Measurements from ENCODE around the gene RCL1. TPM values are rescaled to one million over a fixed set of nuclear protein-coding genes. Genes with fewer than 3 reads are reported as not detected.

The RCL1 gene
- polyA plus RNA-seq, 2 of the 4 experiments (the other 2 are of a cell fraction), result 25.5 to 27.5 TPM

GRCh38 chr9:4762108-4762885 lies 30.4 kb upstream of the RCL1 start (continued):
- TF ChIP-seq, protein P1, sequence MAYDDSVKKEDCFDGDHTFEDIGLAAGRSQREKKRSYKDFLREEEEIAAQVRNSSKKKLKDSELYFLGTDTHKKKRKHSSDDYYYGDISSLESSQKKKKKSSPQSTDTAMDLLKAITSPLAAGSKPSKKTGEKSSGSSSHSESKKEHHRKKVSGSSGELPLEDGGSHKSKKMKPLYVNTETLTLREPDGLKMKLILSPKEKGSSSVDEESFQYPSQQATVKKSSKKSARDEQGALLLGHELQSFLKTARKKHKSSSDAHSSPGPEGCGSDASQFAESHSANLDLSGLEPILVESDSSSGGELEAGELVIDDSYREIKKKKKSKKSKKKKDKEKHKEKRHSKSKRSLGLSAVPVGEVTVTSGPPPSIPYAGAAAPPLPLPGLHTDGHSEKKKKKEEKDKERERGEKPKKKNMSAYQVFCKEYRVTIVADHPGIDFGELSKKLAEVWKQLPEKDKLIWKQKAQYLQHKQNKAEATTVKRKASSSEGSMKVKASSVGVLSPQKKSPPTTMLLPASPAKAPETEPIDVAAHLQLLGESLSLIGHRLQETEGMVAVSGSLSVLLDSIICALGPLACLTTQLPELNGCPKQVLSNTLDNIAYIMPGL (CRISPR knock-in tag; IDR thresholded peaks at IDR 0.05; ENCODE audit: borderline replicate concordance), result no peak
- TF ChIP-seq SREBF2 (IDR thresholded peaks at IDR 0.05), result no peak
- TF ChIP-seq CEBPB (IDR thresholded peaks at IDR 0.05), result no peak

DNA sequence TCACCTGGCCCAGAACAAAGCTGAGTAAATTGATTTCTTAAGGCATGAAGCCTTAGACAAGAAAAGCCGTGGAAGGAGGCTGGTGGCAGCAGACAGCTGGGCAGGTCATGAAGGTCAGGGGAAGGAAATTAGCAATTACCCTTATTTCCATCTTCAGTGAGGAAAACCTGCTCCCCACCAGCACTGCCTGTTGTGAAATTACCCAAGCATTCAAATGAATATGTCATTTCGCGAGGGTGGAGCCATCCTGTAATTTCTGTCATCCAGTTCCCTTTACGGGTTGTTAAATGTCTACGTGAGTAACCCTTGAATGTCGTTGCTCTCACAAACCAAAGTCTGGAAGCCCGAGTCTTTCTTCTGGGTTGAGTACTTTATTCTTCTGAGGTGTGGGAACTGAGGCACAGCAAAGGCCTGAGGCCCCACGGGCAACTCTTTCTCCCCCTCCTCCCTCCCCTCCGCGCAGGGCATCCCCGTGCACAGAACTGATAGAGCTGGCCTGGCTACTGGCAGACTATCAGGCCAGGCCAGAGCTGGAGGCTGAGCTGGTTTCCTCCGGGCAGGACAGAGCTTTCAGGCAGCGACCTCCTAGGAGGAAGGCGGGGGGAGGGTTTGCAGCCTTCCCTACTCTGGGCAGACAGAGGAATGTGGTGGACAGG lies 29.7 kb upstream of the RCL1 start:
- peak overlapping the region in 1 of 2 experiments; percentile 27; a peak in 3 of 6 replicates for H3K27ac ChIP-seq
- POLR2A ChIA-PET, result no interaction called here

DNA sequence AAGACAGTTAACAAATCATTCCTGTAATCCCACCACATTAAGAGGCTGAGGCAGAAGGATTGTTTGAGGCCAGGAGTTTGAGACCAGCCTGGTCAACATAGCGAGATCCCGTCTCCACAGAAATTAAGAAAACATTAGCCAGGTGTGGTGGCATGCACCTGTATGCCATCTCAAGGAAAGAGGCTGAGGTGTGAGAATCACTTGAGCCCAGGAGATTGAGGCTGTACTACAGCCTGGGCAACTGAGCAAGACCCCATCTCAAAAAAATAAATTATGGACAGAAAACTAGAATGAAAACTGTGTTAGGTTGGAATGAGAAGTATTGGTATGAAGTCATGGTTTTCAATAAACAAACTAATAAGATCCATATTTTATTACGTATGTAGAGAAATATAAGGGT lies 28.7 kb upstream of the RCL1 start:
- 56% methylated on average over 3 of the region's 3 CpGs for WGBS (ENCODE audit: missing lambda C conversion rate)
- DNase-seq (ENCODE audit: low read depth in 1 of 2, low spot score in 1 of 2), result no peak
- H3K27ac ChIP-seq, result no peak overlapping the region
- no peak for FAIRE-seq
- no peaks in the 10 kb centered on the region for H3K9me3 ChIP-seq
- no peak for ATAC-seq
- no peak overlapping the region for H3K4me2 ChIP-seq
- 0 out of 3 replicates have a peak, but pooled peaks cover 6% of the 10 kb centered on the region for H3K4me1 ChIP-seq
- CTCF ChIA-PET, result interaction anchor here (1.6 to 8.3 kb wide), 11 partner anchors 8 to 836 kb away, joined by 3 to 135 read pairs (median 14); partner anchors contain the start of genes AK3 and JAK2
- TF ChIP-seq SREBF2 (IDR thresholded peaks at IDR 0.05), result no peak
- TF ChIP-seq TP53 (CRISPR knock-in tag; IDR thresholded peaks at IDR 0.05), result no peak
- no peak for TF ChIP-seq RAD21 (conservative IDR thresholded peaks at IDR 0.05 in 1 of 2, IDR thresholded peaks at IDR 0.05 in 1 of 2)
- TF ChIP-seq CBX8 (IDR thresholded peaks at IDR 0.05), result no peak
- no peak for TF ChIP-seq MAZ (IDR thresholded peaks at IDR 0.05; ENCODE audit: borderline replicate concordance, low read depth, low read length)
- no peak for TF ChIP-seq JUN (IDR thresholded peaks at IDR 0.05)
- no peak for TF ChIP-seq FOSB (CRISPR knock-in tag; IDR thresholded peaks at IDR 0.05)
- TF ChIP-seq, protein P2, sequence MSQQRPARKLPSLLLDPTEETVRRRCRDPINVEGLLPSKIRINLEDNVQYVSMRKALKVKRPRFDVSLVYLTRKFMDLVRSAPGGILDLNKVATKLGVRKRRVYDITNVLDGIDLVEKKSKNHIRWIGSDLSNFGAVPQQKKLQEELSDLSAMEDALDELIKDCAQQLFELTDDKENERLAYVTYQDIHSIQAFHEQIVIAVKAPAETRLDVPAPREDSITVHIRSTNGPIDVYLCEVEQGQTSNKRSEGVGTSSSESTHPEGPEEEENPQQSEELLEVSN (IDR thresholded peaks at IDR 0.05; ENCODE audit: borderline replicate concordance, low read depth), result no peak
- POLR2A ChIA-PET, result no interaction called here
- H3K4me3 ChIP-seq, result no peak overlapping the region

More for the DNA sequence above, 29.7 kb upstream of the RCL1 start:
- Histone ChIP-seq H3K4me1 (0 out of 3 replicates have a peak, but pooled peaks cover 6% of the 10 kb centered on the region), H3K4me2 (peak overlapping the region; percentile 56), H3K4me3 (no peak overlapping the region), H3K9me3 (no peaks in the 10 kb centered on the region)
- CTCF ChIA-PET, result interaction anchor here (0.6 to 8.3 kb wide), 58 partner anchors 9 to 843 kb away, joined by 3 to 135 read pairs (median 5); partner anchors contain the start of genes AK3, JAK2 and RCL1
- peak in 1 of 2 experiments; percentile 32; a peak in 3 of 6 replicates for ATAC-seq
- TF ChIP-seq, protein P3, sequence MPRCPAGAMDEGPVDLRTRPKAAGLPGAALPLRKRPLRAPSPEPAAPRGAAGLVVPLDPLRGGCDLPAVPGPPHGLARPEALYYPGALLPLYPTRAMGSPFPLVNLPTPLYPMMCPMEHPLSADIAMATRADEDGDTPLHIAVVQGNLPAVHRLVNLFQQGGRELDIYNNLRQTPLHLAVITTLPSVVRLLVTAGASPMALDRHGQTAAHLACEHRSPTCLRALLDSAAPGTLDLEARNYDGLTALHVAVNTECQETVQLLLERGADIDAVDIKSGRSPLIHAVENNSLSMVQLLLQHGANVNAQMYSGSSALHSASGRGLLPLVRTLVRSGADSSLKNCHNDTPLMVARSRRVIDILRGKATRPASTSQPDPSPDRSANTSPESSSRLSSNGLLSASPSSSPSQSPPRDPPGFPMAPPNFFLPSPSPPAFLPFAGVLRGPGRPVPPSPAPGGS (IDR thresholded peaks at IDR 0.05), result no peak
- TF ChIP-seq FOXS1 (CRISPR knock-in tag; IDR thresholded peaks at IDR 0.05), result no peak
- no peak for TF ChIP-seq JUN (IDR thresholded peaks at IDR 0.05)
- no peak for TF ChIP-seq SMC3 (IDR thresholded peaks at IDR 0.05)
- TF ChIP-seq POLR2A (IDR thresholded peaks at IDR 0.05; ENCODE audit: low read length), result no peak
- no peak for DNase-seq (ENCODE audit: low read depth in 1 of 2, low spot score in 1 of 2)
- 78% methylated on average over 14 of the region's 14 CpGs for WGBS (ENCODE audit: missing lambda C conversion rate)
- no peak for FAIRE-seq

GRCh38 chr9:4768681-4769080 lies 24.1 kb upstream of the RCL1 start:
- Histone ChIP-seq H3K27ac (no peak overlapping the region), H3K4me3 (no peak overlapping the region), H3K4me1 (no peaks in the 10 kb centered on the region), H3K4me2 (no peak overlapping the region), H3K9me3 (no peaks in the 10 kb centered on the region)
- ATAC-seq (no peak), DNase-seq (ENCODE audit: low read depth in 1 of 2, low spot score in 1 of 2) (no peak), FAIRE-seq (no peak)
- ChIA-PET POLR2A (no interaction called here), CTCF (interaction anchor here (1.0 to 4.8 kb wide), 3 partner anchors 8 to 216 kb away, joined by 3 to 34 read pairs (median 4); partner anchors contain the start of gene JAK2)
- TF ChIP-seq, protein P3 (IDR thresholded peaks at IDR 0.05), result no peak
- no peak for TF ChIP-seq HEYL (CRISPR knock-in tag; IDR thresholded peaks at IDR 0.05)
- no peak for TF ChIP-seq MAZ (IDR thresholded peaks at IDR 0.05; ENCODE audit: borderline replicate concordance, low read depth, low read length)
- no peak for TF ChIP-seq HOXB13 (CRISPR knock-in tag; IDR thresholded peaks at IDR 0.05; ENCODE audit: low read depth)
